ENCODE data around the gene CMKLR1. TPM values are rescaled to one million over a fixed set of nuclear protein-coding genes. Genes with fewer than 3 reads are reported as not detected.

Gene CMKLR1
- total and polyA plus RNA-seq, 4 donors, result 0.67 to 13.7 (median 5.8) TPM

- H3K9ac ChIP-seq (ENCODE audit: low read depth in 1 of 2, low read length in 2 of 2), result no peak overlapping the region
- peaks cover 0 to 14% (median 2%) of the 10 kb centered on the region in 4 donors for H3K4me1 ChIP-seq (ENCODE audit: control insufficient read depth in 4 of 4, insufficient read depth in 4 of 4, low read length in 3 of 4)
- DNase-seq (ENCODE audit: low spot score), result no peak
Observed at GRCh38 chr12:108307006-108307405, 32.1 kb downstream of the CMKLR1 start.

More at GRCh38 chr12:108307006-108307405, 32.1 kb downstream of the CMKLR1 start:
- Histone ChIP-seq H3K27ac (ENCODE audit: low read depth in 1 of 2, low read length in 2 of 2) (no peak overlapping the region), H3K4me3 (ENCODE audit: low read depth in 1 of 3, low read length in 3 of 3) (no peak overlapping the region), H3K27me3 (ENCODE audit: control insufficient read depth in 4 of 4, insufficient read depth in 4 of 4, low read length in 3 of 4) (no peaks in the 10 kb centered on the region), H3K36me3 (ENCODE audit: control insufficient read depth in 4 of 4, insufficient read depth in 3 of 4, low read depth in 1 of 4, low read length in 3 of 4) (no peaks in the 10 kb centered on the region), H3K9me3 (ENCODE audit: control insufficient read depth in 4 of 4, low read length in 3 of 4) (no peaks in the 10 kb centered on the region)
- no peak for TF ChIP-seq ZBTB33 (IDR thresholded peaks at IDR 0.05)
- no peak for TF ChIP-seq EGR1 (IDR thresholded peaks at IDR 0.05; ENCODE audit: low read depth in 2 of 2)
- no peak for TF ChIP-seq NR2F2 (IDR thresholded peaks at IDR 0.05)
- no peak for TF ChIP-seq CTCF (IDR thresholded peaks at IDR 0.05; ENCODE audit: low read depth, low read length, missing input control)
- TF ChIP-seq RAD21 (IDR thresholded peaks at IDR 0.05), result no peak
- TF ChIP-seq FOXA2 (IDR thresholded peaks at IDR 0.05), result no peak
- TF ChIP-seq FOXA1 (IDR thresholded peaks at IDR 0.05), result no peak
- TF ChIP-seq SP1 (IDR thresholded peaks at IDR 0.05), result no peak
- no peak for TF ChIP-seq TAF1 (conservative IDR thresholded peaks at IDR 0.05)
- TF ChIP-seq JUND (IDR thresholded peaks at IDR 0.05), result no peak
- no peak for TF ChIP-seq REST (IDR thresholded peaks at IDR 0.05)
- 80% methylated on average over 7 of the region's 7 CpGs for WGBS

All from liver (tissue), 9 donors.